Neural progenitor cell (in vitro differentiated cells): ENCODE measurements around the gene PJA1. TPM values are rescaled to one million over a fixed set of nuclear protein-coding genes. Genes with fewer than 3 reads are reported as not detected.

Source experiments
- DNase-seq: peaks from one replicate; pipeline ENCODE4 v3.0.0-alpha.2; 2016; ENCODE audit warnings: low spot score
- H2AFZ ChIP-seq: fragments of 200-600 bp; sonication (generic); replicated peaks from 2 replicates; pipeline ENCODE4 v1.6.1; 2016; ENCODE audit warnings: antibody characterized with exemption
- H3F3A ChIP-seq: fragments of 200-600 bp; sonication (generic); 2 replicates; pipeline ENCODE4 v1.6.1; 2016; ENCODE audit warnings: antibody characterized with exemption, low read depth
- H3K27ac ChIP-seq: fragments of 200-600 bp; sonication (generic); 2 replicates; pipeline ENCODE4 v1.5.1; 2016; ENCODE audit warnings: mild to moderate bottlenecking
- H3K27me3 ChIP-seq: fragments of 200-600 bp; sonication (generic); 2 replicates; pipeline ENCODE4 v1.6.1; 2016; ENCODE audit warnings: mild to moderate bottlenecking, moderate library complexity
- H3K36me3 ChIP-seq: fragments of 200-600 bp; sonication (generic); 2 replicates; pipeline ENCODE4 v1.5.1; 2016
- H3K4me1 ChIP-seq: fragments of 200-600 bp; sonication (generic); 2 replicates; pipeline ENCODE4 v1.6.1; 2016; ENCODE audit warnings: mixed run types
- H3K4me2 ChIP-seq: fragments of 200-600 bp; sonication (generic); 2 replicates; pipeline ENCODE4 v1.6.1; 2016
- H3K4me3 ChIP-seq: fragments of 200-600 bp; sonication (generic); 2 replicates; pipeline ENCODE4 v1.5.1; 2016
- H3K79me2 ChIP-seq: fragments of 200-600 bp; sonication (generic); 2 replicates; pipeline ENCODE4 v1.6.1; 2016; ENCODE audit warnings: low read depth
- H3K9ac ChIP-seq: fragments of 200-600 bp; sonication (generic); 2 replicates; pipeline ENCODE4 v1.6.1; 2016
- H3K9me3 ChIP-seq: fragments of 200-600 bp; sonication (generic); 2 replicates; pipeline ENCODE4 v1.5.1; 2016; ENCODE audit warnings: low read depth
- H4K20me1 ChIP-seq: fragments of 200-600 bp; sonication (generic); 2 replicates; pipeline ENCODE4 v1.6.1; 2016; ENCODE audit warnings: low read depth
- H3K27ac Mint-ChIP-seq: 3 replicates; pipeline ENCODE4 v1.8.0; 2021; ENCODE audit warnings: mixed read lengths
- H3K27me3 Mint-ChIP-seq: 2 replicates; pipeline ENCODE4 v1.8.0; 2022; ENCODE audit warnings: low read depth, mild to moderate bottlenecking, inconsistent platforms, moderate library complexity, mixed read lengths; ENCODE audit not compliant: insufficient read depth
- H3K36me3 Mint-ChIP-seq: 3 replicates; pipeline ENCODE4 v1.8.0; 2021; ENCODE audit warnings: mixed read lengths
- H3K4me1 Mint-ChIP-seq: 3 replicates; pipeline ENCODE4 v1.8.0; 2021; ENCODE audit warnings: mixed read lengths
- H3K4me3 Mint-ChIP-seq: 3 replicates; pipeline ENCODE4 v1.8.0; 2021; ENCODE audit warnings: mild to moderate bottlenecking, moderate library complexity, mixed read lengths
- H3K9me3 Mint-ChIP-seq: 3 replicates; pipeline ENCODE4 v1.8.0; 2020; ENCODE audit warnings: mixed read lengths
- CTCF ChIP-seq: fragments of 200-600 bp; sonication (generic); IDR thresholded peaks from 2 replicates; pipeline ENCODE4 v1.5.1; 2017; ENCODE audit warnings: antibody characterized with exemption, mild to moderate bottlenecking
- EZH2 ChIP-seq: fragments of 200-600 bp; sonication (generic); IDR thresholded peaks from 2 replicates; pipeline ENCODE4 v1.6.1; 2017; ENCODE audit warnings: antibody characterized with exemption, mild to moderate bottlenecking, moderate library complexity
- EZH2phosphoT487 ChIP-seq: fragments of 200-600 bp; sonication (generic); IDR thresholded peaks from 2 replicates; pipeline ENCODE4 v1.6.1; 2017; ENCODE audit warnings: antibody characterized with exemption
- total RNA-seq: library from RNA; depleted of rRNA; stranded (reverse); fragments of >200 nt; gene quantifications from 2 replicates; pipeline ENCODE4 v1.2.3, GENCODE V29; 2015; ENCODE audit warnings: low replicate concordance

The PJA1 gene
- total RNA-seq, 1 donor from 2014 or later: 62.1 TPM

GRCh38 chrX:69189576-69190371 lies 24.5 kb upstream of the PJA1 start:
- H3K9ac ChIP-seq: no peak overlapping the region
- Mint-ChIP-seq H3K4me3 (no peak overlapping the region), H3K27me3 (peaks cover 2% of the 10 kb centered on the region), H3K27ac (no peak overlapping the region), H3K36me3 (no peaks in the 10 kb centered on the region), H3K4me1 (peaks cover 4% of the 10 kb centered on the region), H3K9me3 (peaks cover 2% of the 10 kb centered on the region)
- no peaks in the 10 kb centered on the region for H3K79me2 ChIP-seq
- no peaks in the 10 kb centered on the region for H3K36me3 ChIP-seq
- no peak overlapping the region for H3K4me3 ChIP-seq
- peak; percentile 27 for DNase-seq
- no peaks in the 10 kb centered on the region for H3K4me1 ChIP-seq
- no peaks in the 10 kb centered on the region for H3F3A ChIP-seq
- no peak overlapping the region for H3K4me2 ChIP-seq
- no peaks in the 10 kb centered on the region for H3K9me3 ChIP-seq
- no peaks in the 10 kb centered on the region for H4K20me1 ChIP-seq
- H3K27ac ChIP-seq: no peak overlapping the region
- no peak for TF ChIP-seq EZH2
- TF ChIP-seq EZH2phosphoT487: no peak
- TF ChIP-seq CTCF: no peak
- no peaks in the 10 kb centered on the region for H3K27me3 ChIP-seq
- H2AFZ ChIP-seq: no peak overlapping the region

GRCh38 chrX:69186651-69187050 lies 21.4 kb upstream of the PJA1 start:
- H3K9me3 Mint-ChIP-seq: peaks cover 2% of the 10 kb centered on the region
- Histone ChIP-seq H3K9me3 (no peaks in the 10 kb centered on the region), H4K20me1 (no peaks in the 10 kb centered on the region), H3K4me2 (no peak overlapping the region), H3K79me2 (no peaks in the 10 kb centered on the region), H3K27me3 (no peaks in the 10 kb centered on the region), H3F3A (no peaks in the 10 kb centered on the region), H2AFZ (no peak overlapping the region), H3K4me3 (no peak overlapping the region), H3K9ac (no peak overlapping the region), H3K4me1 (no peaks in the 10 kb centered on the region), H3K36me3 (no peaks in the 10 kb centered on the region), H3K27ac (no peak overlapping the region)
- H3K36me3 Mint-ChIP-seq: no peaks in the 10 kb centered on the region
- no peak overlapping the region for H3K4me3 Mint-ChIP-seq
- no peak for TF ChIP-seq CTCF
- no peak for TF ChIP-seq EZH2phosphoT487
- TF ChIP-seq EZH2: no peak
- no peak for DNase-seq
- peaks cover 2% of the 10 kb centered on the region for H3K27me3 Mint-ChIP-seq
- H3K4me1 Mint-ChIP-seq: peaks cover 7% of the 10 kb centered on the region
- no peak overlapping the region for H3K27ac Mint-ChIP-seq

GRCh38 chrX:69185886-69186285 lies 20.6 kb upstream of the PJA1 start:
- peaks cover 13% of the 10 kb centered on the region for H3K4me1 Mint-ChIP-seq

More at GRCh38 chrX:69185886-69186285, 20.6 kb upstream of the PJA1 start:
- no peaks in the 10 kb centered on the region for H3K27me3 ChIP-seq
- H3K4me1 ChIP-seq: no peaks in the 10 kb centered on the region
- no peaks in the 10 kb centered on the region for H3K36me3 Mint-ChIP-seq
- H3K27me3 Mint-ChIP-seq: peaks cover 4% of the 10 kb centered on the region
- no peak for DNase-seq
- H3K79me2 ChIP-seq: no peaks in the 10 kb centered on the region
- peaks cover 7% of the 10 kb centered on the region for H3K9me3 Mint-ChIP-seq
- no peak for TF ChIP-seq CTCF
- TF ChIP-seq EZH2: no peak
- no peak for TF ChIP-seq EZH2phosphoT487
- no peak overlapping the region for H3K9ac ChIP-seq
- no peak overlapping the region for H3K27ac Mint-ChIP-seq
- H3K36me3 ChIP-seq: no peaks in the 10 kb centered on the region
- no peak overlapping the region for H3K27ac ChIP-seq
- H2AFZ ChIP-seq: no peak overlapping the region
- H3K4me3 Mint-ChIP-seq: no peak overlapping the region
- no peaks in the 10 kb centered on the region for H3K9me3 ChIP-seq
- H3F3A ChIP-seq: no peaks in the 10 kb centered on the region
- no peak overlapping the region for H3K4me2 ChIP-seq
- no peak overlapping the region for H3K4me3 ChIP-seq
- H4K20me1 ChIP-seq: no peaks in the 10 kb centered on the region
